SH-SY5Y (cell line): ENCODE data around the gene ADGRA3.

Experiments used
- GATA2 ChIP-seq: IDR thresholded peaks from 2 replicates; pipeline ENCODE4 v1.6.1; 2011; ENCODE audit warnings: mild to moderate bottlenecking, low read depth, low read length
- GATA3 ChIP-seq: IDR thresholded peaks from 2 replicates; pipeline ENCODE4 v1.6.1; 2011; ENCODE audit warnings: low read depth, mild to moderate bottlenecking, low read length, moderate library complexity

ADGRA3 gene

DNA sequence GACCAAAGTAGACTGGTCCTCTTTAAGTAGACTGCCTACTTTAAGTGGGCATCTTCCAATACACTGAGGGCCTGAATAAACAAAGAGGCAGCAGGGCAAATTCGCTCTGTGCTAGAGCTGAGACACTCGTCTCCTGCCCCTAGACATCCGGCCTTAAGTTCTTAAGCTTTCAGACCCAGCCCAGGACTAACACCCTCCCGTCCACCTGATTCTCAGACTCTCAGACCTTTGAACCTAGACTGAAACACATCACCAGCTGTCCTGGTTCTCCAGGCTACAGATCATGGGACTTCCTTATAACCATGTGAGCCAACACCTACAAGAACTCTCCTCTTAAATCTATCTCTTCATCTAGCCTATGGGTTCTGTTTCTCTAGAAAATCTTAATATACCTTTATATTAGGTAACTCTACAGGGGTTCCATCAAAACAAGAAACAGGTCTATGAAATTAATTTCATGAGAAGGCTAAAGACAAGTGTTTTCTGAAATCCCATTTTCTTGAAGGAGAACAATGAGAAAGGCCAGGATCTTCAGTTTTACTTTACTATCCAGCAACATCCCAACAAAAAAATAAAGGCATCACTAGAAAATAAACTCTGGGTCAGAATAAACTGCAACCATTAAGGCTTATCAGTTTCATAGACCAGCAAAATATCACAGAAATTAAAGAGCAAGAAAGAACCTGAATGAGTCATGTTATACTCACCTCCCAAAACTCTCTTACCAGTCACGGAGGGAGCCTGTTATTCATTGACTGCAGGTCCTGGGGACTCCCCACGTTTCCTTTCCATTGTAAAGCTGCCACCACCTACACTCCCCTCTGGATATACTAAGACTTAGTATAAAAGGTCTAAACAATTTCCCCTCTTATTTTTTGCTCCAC, 14.8 kb downstream of the ADGRA3 start:
- TF ChIP-seq GATA3 (no peak), GATA2 (no peak)

- TF ChIP-seq GATA3, result no peak
- TF ChIP-seq GATA2, result no peak
Observed at GRCh38 chr4:22500128-22500611, 15.7 kb downstream of the ADGRA3 start.

- TF ChIP-seq GATA3, result no peak
- no peak for TF ChIP-seq GATA2
Observed at GRCh38 chr4:22498866-22499265, 17.0 kb downstream of the ADGRA3 start.

DNA sequence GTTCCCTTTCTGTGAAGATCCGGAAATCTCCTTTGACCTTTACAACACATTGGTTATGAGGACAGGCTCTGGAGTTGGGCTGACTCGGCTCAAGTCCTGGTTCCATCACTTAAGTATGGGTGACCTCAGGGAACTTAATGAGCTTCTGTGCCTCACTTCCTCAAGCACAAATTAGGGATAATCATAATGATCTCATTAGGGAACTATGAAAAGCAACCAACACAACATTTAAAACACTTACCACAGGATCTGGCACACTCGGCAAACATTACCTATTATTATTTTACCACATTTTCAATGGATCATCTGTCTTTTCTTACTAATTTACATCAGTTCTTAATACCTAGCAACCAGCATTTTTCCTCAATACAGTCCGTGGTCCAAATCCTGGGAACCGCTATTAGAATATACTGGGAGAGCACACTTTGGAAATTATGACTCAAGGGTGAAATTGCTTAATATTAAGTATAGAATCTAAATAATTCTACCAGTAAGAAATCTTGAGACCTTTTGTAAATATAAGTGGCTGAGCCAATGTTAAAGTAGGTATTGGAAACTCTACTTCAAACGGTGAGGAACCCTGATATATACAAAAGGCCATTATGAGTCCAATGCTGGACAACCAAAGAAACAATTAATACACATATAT, 19.6 kb downstream of the ADGRA3 start:
- no peak for TF ChIP-seq GATA2
- TF ChIP-seq GATA3, result no peak

- TF ChIP-seq GATA2, result no peak
- no peak for TF ChIP-seq GATA3
Observed at GRCh38 chr4:22493523-22493922, 22.3 kb downstream of the ADGRA3 start.

DNA sequence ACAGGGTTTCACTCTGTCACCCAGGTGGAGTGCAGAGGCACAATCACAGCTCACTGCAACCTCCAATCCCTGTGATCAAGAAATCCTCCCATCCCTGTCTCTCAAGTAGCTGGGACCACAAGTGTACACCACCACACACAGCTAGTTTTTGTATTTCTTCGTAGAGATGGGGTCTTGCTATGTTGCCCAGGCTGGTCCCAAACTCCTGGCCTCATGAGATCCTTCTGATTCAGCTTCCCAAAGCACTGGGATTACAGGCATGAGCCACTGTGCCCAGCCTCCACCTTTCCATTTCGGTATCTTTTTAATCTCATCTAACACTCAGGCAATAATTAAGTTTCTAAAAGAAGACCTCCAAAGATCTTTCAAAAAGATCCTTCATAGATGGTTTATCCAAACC, 22.9 kb downstream of the ADGRA3 start:
- no peak for TF ChIP-seq GATA3

GRCh38 chr4:22491939-22492338, 23.9 kb downstream of the ADGRA3 start:
- TF ChIP-seq GATA3 (no peak), GATA2 (no peak)

DNA sequence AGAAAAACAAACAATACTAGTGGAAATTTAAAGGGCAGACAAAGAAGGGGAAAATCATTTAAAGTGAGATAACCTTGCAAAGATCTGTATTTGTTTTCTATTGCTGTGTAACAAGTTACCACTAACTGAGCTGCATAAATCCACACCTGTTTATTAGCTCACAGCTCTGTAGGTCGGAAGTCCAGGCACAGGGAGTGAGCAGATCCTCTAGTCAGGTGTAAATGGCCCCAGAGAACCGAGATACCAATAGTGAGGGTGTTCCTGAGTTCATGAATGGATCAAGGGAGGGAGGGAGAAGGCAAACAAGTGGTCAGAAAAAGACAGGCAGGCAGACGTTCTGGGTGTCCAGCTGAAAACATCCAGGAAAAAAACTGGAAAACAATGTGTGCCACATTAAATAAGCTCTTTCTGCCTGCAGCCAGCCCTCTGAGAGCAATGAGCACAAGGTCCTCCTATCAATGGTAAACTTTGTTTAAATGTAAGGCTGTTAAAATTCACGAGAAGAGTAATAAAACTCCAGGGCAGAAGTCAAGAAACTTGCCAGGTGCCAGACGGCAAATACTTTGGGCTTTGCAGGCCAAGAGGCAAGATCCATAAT, 25.0 kb downstream of the ADGRA3 start:
- TF ChIP-seq GATA3 (no peak), GATA2 (no peak)

DNA sequence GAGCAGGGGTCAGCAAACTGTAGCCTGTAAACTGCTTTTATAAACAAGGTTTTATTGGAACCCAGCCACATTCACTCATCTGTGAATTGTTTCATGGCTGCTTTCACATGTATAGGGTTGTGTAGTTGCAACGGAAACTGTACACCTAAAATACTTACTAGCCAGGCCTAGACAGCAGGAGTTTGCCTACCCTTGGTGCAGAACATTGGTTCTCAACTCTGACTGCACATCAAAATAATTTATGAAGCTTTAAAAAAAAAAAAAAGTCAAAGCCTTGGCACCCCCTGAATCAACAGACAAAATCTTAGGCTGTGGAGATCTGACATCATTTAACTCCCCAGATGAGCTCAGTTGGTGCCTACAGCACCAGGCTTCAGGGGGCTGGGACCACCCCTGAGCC, 27.8 kb downstream of the ADGRA3 start:
- no peak for TF ChIP-seq GATA2
- no peak for TF ChIP-seq GATA3

DNA sequence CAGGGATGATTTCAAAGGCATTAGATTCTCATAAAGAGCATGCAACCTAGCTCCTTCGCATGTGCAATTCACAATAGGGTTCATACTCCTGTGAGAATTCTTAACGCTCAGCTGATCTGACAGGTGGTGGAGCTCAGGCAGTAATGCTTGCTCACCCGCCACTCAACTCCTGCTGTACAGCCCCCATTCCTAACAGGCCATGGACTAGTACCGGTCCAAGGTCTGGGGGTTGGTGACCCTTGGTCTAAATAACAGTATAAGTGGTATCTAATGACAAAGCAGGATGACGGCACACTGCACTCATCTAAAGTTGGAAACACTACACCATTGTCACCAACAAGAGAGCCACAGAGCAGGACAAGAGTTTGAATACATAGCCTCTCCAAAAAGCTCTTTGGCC, 28.5 kb downstream of the ADGRA3 start:
- TF ChIP-seq GATA3 (no peak), GATA2 (no peak)

- TF ChIP-seq GATA3 (no peak), GATA2 (no peak)
Observed at GRCh38 chr4:22486276-22486675, 29.6 kb downstream of the ADGRA3 start.

GRCh38 chr4:22485737-22486136, 30.1 kb downstream of the ADGRA3 start:
- TF ChIP-seq GATA2, result no peak
- TF ChIP-seq GATA3, result no peak

DNA sequence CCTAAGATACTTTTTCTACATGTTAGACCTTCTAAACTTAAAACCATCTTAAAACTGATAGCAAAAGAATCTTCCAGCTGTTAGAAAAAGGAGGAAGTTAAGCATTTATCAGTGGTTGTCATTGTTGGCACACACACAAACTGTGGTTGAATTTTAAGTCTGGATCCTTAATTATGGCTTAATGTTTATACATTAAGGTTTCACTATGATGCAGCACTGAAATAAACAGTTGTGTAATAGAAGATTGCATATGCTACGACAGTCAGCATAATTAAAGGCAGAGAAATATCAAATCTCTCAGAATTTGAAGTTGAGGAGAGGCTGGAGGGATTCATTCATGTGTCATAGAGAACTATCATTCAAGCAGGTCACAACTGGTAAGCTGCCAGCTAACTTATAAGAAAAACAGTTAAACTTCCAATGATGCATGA, 32.3 kb downstream of the ADGRA3 start:
- no peak for TF ChIP-seq GATA2
- TF ChIP-seq GATA3, result no peak

- TF ChIP-seq GATA2, result no peak
Observed at GRCh38 chr4:22482250-22483127, 33.4 kb downstream of the ADGRA3 start.
